ACC112 (cell line): Measurements from ENCODE around the gene SALL1.

Experiments used
- H2AFZ ChIP-seq: fragments of 200-600 bp; sonication (generic); one replicate; pipeline ENCODE4 v1.6.0; 2017; ENCODE audit warnings: antibody characterized with exemption, low read length; ENCODE audit not compliant: unreplicated experiment
- H3K27ac ChIP-seq: fragments of 200-600 bp; sonication (generic); 2 replicates; pipeline ENCODE4 v1.5.1; 2014; ENCODE audit warnings: low read depth, mild to moderate bottlenecking, antibody characterized with exemption, low read length, moderate library complexity
- H3K27me3 ChIP-seq: fragments of 200-600 bp; sonication (generic); 2 replicates; pipeline ENCODE4 v1.6.1; 2014; ENCODE audit warnings: mild to moderate bottlenecking, antibody characterized with exemption, low read length, moderate library complexity, mixed read lengths; ENCODE audit not compliant: insufficient read depth
- H3K36me3 ChIP-seq: fragments of 200-600 bp; sonication (generic); 2 replicates; pipeline ENCODE4 v1.6.1; 2016; ENCODE audit warnings: mild to moderate bottlenecking, antibody characterized with exemption, low read length, moderate library complexity, mixed read lengths; ENCODE audit not compliant: insufficient read depth
- H3K4me1 ChIP-seq: fragments of 200-600 bp; sonication (generic); one replicate; pipeline ENCODE4 v1.6.1; 2016; ENCODE audit warnings: low read length, mixed read lengths; ENCODE audit not compliant: insufficient read depth, unreplicated experiment, control insufficient read depth
- H3K4me3 ChIP-seq: fragments of 200-600 bp; sonication (generic); 2 replicates; pipeline ENCODE4 v1.5.1; 2014; ENCODE audit warnings: mild to moderate bottlenecking, low read depth, low read length
- H3K79me2 ChIP-seq: fragments of 200-600 bp; sonication (generic); one replicate; pipeline ENCODE4 v1.6.0; 2016; ENCODE audit warnings: low read length; ENCODE audit not compliant: control insufficient read depth, unreplicated experiment, insufficient read depth

Gene SALL1

DNA sequence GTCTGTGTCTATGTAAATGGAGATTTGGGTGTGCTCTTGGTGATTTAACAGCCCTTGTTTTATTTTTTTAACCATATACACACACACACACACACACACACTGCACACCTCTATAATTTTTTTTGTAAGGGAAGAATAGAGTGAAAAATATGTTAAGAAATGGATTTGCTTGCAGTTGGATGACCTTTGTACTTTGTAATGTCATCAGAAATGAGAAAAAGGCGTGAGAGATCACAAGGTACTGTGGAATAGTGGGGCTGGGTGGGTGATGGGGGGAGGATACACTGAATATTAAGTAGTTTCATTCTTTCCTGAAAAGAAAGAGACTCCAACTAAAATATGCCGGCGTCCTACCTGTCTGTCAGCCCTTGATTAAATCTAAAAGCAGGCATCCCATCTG, 38.7 kb downstream of the SALL1 start:
- peaks cover 42% of the 10 kb centered on the region for H3K27me3 ChIP-seq
- H3K27ac ChIP-seq, result no peak overlapping the region

DNA sequence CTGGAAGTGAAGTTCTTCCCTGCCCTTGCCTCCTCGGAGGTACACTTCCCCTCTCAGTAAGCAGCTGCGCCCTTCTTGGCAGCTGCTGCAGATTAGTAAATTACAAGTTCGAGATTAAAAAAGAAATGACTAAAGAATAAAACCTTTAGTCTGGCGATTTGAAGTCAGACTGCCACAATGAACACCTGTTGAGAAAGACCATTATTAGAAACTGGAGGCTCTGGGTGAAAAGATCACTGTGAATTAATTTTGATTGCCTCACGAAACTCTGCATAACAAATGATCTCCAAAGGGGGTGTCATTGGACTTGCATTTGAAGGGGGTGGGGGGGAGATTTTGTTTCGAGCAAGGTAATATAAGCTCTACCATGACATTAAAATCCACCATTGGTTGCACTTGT, 39.3 kb downstream of the SALL1 start:
- H3K79me2 ChIP-seq, result no peaks in the 10 kb centered on the region
- no peak overlapping the region for H2AFZ ChIP-seq
- H3K4me1 ChIP-seq, result no peaks in the 10 kb centered on the region
- no peak overlapping the region for H3K27ac ChIP-seq
- H3K36me3 ChIP-seq, result no peaks in the 10 kb centered on the region
- H3K27me3 ChIP-seq, result peaks cover 39% of the 10 kb centered on the region
- no peak overlapping the region for H3K4me3 ChIP-seq

More for the DNA sequence above, 38.7 kb downstream of the SALL1 start:
- no peaks in the 10 kb centered on the region for H3K36me3 ChIP-seq
- H2AFZ ChIP-seq, result no peak overlapping the region
- no peaks in the 10 kb centered on the region for H3K79me2 ChIP-seq
- H3K4me3 ChIP-seq, result no peak overlapping the region
- H3K4me1 ChIP-seq, result no peaks in the 10 kb centered on the region

DNA sequence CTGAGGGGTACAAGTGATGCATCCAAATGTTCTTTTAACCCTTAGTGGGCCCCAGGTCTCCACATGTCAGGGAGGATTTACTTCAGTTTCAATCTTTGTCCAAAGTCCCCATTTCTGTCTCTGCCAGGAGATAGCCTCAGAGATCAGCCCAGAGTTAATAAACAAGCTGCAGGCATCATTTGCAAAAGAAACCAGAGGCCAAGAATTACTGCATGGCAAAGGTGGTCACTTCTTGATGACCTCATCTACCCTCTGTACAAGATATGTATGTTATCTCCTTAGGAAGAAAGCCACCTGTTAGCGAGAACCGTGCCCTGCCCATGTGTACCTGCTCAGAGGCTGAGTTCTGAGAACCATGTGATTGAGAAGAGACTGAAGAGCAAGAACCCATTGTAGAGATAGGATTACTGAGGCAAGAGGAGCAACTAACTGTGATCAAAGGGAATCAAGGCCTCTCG, 40.3 kb downstream of the SALL1 start:
- H3K4me3 ChIP-seq, result no peak overlapping the region

DNA sequence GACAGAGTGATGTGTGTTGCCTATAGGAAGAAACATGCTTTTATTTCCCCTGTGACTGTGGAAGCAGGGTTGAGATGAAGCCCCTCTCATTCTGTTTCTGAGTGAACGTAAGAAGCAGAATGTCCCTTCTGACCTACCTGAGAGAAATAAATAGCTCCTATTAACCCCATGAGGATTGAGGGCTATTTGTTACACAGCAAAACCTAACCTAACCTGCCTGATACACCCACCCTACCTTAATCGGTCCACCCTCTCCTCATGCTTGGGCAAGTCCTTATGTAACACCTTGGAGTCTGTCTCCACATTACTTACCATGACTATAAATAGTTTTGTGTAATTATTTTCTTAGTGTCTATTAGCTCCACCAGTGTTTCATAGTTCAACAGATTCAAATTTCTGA, 41.9 kb downstream of the SALL1 start:
- Histone ChIP-seq H3K79me2 (no peaks in the 10 kb centered on the region), H3K27ac (no peak overlapping the region), H2AFZ (no peak overlapping the region), H3K4me1 (no peaks in the 10 kb centered on the region), H3K36me3 (no peaks in the 10 kb centered on the region), H3K27me3 (peaks cover 27% of the 10 kb centered on the region), H3K4me3 (no peak overlapping the region)

More for the DNA sequence above, 40.3 kb downstream of the SALL1 start:
- H3K36me3 ChIP-seq, result no peaks in the 10 kb centered on the region
- H3K4me1 ChIP-seq, result no peaks in the 10 kb centered on the region
- peaks cover 39% of the 10 kb centered on the region for H3K27me3 ChIP-seq
- H3K27ac ChIP-seq, result no peak overlapping the region
- H3K79me2 ChIP-seq, result no peaks in the 10 kb centered on the region
- no peak overlapping the region for H2AFZ ChIP-seq

DNA sequence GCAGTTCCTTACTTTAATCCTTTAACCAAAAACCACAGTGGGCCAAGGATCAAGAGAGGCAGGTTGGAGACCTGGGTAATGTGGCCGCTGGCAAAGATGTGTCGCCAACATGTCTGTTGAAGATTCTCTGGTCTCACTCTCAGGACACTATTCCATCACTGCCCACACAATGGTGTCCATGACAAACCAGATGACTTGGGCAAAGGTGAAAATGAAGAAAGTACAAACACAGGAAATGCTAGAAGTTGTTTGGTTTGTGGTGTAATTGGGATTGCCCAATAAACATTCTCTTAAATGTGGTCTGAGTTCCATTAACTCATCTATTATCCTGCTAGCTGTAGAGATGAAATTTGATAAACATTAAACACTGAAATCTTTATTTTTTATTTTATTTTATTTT, 43.3 kb downstream of the SALL1 start:
- Histone ChIP-seq H2AFZ (no peak overlapping the region), H3K4me1 (no peaks in the 10 kb centered on the region), H3K4me3 (no peak overlapping the region), H3K79me2 (no peaks in the 10 kb centered on the region), H3K27me3 (peaks cover 14% of the 10 kb centered on the region), H3K27ac (no peak overlapping the region), H3K36me3 (no peaks in the 10 kb centered on the region)

DNA sequence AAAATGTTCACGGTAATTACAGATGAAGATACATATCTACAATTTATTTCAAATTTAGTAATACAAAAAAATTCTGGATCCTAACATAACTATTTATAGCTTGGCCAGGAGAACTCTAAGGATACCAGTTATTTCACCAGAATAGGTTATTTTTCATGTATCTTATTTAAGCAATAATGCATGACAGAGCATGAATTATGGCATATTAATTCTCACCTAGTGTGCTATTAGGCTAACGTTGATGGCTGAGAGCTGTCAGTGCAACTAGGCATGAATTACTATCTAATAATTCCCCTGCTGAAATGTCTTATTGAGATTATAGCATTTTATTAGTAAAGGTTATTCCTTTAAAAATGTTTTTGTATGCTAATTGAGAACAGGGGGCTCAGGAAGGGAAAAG, 44.5 kb downstream of the SALL1 start:
- Histone ChIP-seq H3K36me3 (no peaks in the 10 kb centered on the region), H2AFZ (no peak overlapping the region), H3K27me3 (peaks cover 7% of the 10 kb centered on the region; the same call in 1 of the 2 replicates), H3K79me2 (no peaks in the 10 kb centered on the region), H3K27ac (no peak overlapping the region), H3K4me3 (no peak overlapping the region), H3K4me1 (no peaks in the 10 kb centered on the region)

DNA sequence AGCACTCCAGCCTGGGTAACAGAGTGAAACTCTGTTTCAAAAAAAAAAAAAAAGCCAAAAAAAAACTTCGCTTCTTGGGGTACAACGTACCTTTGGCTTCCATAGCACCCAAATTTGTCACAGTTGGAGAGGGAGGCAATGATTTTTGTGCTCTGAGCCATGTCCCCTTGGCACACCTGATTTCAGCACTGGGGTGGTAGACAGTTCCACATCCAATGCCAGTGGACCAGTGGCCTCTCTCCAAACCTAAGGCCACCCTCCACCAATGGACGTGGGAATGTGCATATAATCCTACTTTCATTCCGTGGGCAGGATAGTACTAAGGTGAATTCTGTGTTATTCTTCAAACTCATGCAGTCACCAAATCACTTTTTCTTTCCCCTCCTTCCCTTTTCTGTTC, 47.5 kb downstream of the SALL1 start:
- Histone ChIP-seq H3K27ac (no peak overlapping the region), H3K27me3 (no peaks in the 10 kb centered on the region), H2AFZ (no peak overlapping the region), H3K4me3 (no peak overlapping the region), H3K36me3 (no peaks in the 10 kb centered on the region), H3K79me2 (no peaks in the 10 kb centered on the region), H3K4me1 (no peaks in the 10 kb centered on the region)

DNA sequence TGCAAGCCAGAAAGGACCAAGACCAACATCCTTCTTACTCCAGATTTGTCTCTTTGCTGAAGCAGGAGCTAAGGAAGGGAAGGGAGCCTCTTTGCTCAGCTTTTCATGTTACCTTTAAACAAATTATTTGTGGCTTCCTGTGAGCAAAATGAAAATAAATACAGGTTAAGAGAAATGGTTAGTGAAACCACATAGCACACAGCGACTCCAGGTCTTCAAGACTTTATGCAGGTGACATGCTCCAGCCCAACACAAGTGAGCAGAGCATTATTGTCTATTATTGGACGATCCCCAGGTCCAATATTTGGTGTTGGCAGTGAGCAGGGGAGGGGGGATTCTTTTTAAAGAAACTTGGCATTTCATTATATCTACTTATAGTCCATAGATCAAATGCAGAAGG, 53.3 kb downstream of the SALL1 start:
- no peak overlapping the region for H2AFZ ChIP-seq
- no peaks in the 10 kb centered on the region for H3K79me2 ChIP-seq
- H3K4me1 ChIP-seq, result no peaks in the 10 kb centered on the region
- no peaks in the 10 kb centered on the region for H3K27me3 ChIP-seq
- H3K4me3 ChIP-seq, result no peak overlapping the region
- H3K36me3 ChIP-seq, result no peaks in the 10 kb centered on the region
- no peak overlapping the region for H3K27ac ChIP-seq

DNA sequence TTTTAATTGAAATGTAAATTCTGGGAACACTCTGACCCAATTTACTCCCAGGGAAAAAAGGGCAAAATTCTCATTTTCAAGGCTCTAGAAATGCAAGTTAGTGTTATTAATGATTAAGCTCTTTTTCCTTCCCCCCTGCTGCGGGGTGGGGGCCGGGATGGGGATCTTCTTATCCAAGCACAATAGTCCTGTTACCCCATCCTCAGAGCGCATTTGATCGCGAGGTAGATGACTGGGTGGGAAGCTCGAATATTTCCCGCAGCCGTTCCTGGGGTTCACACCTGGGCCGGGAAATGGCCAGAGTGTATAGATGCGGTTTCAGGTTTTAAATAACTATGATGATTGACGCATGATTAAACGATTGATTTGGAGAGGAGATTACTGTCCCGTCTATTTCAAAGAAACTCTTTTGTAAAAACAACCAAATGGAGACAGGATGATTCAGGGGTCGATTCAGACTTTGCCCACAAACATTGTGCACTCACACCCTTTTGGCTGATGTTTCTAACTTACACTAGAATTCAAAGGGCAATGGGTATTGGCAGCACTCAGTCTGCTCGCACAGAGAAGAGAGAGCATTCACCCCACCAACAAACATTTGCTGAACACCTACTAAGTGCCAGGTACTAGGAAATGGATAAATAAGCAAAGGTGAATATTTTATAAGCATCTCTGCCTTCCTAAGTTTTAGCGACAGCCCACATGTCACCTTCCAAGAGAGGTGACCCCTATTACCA, 55.0 kb downstream of the SALL1 start:
- Histone ChIP-seq H2AFZ (no peak overlapping the region), H3K27me3 (no peaks in the 10 kb centered on the region), H3K4me3 (no peak overlapping the region), H3K36me3 (no peaks in the 10 kb centered on the region), H3K4me1 (no peaks in the 10 kb centered on the region), H3K79me2 (no peaks in the 10 kb centered on the region), H3K27ac (no peak overlapping the region)

DNA sequence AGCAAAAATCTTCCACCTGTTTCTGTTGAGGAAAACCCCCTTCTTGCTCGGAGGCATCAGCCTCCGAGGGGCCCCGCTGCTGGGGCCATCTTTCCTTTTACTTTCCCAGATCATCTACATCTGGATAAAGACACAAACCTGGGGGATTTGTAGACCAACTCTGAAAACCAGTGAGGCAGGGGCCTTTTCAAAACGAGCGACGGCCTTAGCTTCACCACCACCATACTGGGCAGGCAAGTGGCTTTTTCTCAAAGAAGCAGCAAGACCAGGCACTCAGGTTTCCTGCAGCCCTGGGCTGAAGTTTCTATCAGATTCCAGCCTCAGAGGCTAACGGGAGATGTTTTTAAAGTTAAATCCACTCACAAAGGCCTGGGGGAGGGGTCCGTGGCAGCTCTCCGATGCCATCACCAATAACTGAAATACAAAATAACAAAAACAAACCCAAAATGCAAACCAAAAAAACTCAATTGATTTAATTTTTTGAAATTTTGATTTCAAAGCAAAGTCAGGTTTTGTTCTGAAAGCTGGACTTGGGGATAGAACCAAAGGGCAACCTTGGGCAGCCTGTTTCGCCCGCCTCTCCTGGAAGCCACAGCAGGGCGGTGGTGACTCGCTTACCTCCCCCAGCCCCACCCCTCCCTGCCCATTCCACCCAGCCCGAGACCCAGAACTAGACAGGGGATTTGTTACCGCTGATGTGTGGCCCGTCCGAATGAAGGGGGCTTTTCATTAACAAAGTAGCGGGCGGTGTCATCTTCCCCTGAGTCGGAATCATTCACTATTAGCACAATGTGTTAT, 55.8 kb downstream of the SALL1 start:
- Histone ChIP-seq H3K27me3 (no peaks in the 10 kb centered on the region), H2AFZ (no peak overlapping the region), H3K4me3 (no peak overlapping the region), H3K27ac (no peak overlapping the region), H3K79me2 (no peaks in the 10 kb centered on the region), H3K36me3 (no peaks in the 10 kb centered on the region), H3K4me1 (no peaks in the 10 kb centered on the region)
